Head of caudate nucleus (tissue), 42 donors: Measurements from ENCODE around the gene SLC39A13.

ENCODE experiments used
- DNase-seq, 42 donors: peaks; one replicate each; pipeline versions ENCODE4 v3.0.0 to v3.0.0-alpha.2; 2020 to 2021; ENCODE audit warnings: mixed read lengths in 7 of 42
- intact Hi-C: fragments of 100-400 bp; cut with DNase I; formaldehyde crosslinking; loops from one replicate; pipeline ENCODE4 v1.15.0; 2022

Gene SLC39A13

DNA sequence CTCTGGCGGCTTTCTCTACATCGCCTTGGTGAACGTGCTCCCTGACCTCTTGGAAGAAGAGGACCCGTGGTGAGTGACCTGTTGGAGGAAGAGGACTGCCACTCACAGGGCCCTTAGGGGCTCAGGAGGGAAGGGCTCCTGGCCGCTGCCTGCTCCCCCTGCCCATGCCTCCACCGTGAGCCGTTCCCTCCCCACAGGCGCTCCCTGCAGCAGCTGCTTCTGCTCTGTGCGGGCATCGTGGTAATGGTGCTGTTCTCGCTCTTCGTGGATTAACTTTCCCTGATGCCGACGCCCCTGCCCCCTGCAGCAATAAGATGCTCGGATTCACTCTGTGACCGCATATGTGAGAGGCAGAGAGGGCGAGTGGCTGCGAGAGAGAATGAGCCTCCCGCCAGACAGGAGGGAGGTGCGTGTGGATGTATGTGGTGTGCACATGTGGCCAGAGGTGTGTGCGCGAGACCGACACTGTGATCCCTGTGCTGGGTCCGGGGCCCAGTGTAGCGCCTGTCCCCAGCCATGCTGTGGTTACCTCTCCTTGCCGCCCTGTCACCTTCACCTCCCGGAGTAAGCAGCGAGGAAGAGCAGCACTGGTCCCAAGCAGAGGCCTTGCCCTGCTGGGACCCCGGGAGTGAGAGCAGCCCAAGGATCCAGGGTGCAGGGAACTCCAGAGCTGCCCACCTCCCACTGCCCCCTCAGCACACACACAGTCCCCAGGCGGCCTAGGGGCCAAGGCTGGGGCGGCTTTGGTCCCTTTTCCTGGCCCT, 6.9 kb downstream of the SLC39A13 start:
- no peak for DNase-seq
- intact Hi-C loops: no loop called here

DNA sequence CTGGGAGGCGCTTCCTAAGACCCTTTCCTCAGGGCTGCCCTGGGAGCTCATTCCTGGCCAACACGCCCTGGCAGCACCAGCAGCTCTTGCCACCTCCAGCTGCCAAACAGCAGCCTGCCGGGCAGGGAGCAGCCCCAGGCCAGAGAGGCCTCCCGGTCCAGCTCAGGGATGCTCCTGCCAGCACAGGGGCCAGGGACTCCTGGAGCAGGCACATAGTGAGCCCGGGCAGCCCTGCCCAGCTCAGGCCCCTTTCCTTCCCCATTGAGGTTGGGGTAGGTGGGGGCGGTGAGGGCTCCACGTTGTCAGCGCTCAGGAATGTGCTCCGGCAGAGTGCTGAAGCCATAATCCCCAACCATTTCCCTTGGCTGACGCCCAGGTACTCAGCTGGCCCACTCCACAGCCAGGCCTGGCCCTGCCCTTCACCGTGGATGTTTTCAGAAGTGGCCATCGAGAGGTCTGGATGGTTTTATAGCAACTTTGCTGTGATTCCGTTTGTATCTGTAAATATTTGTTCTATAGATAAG, 7.6 kb downstream of the SLC39A13 start:
- DNase-seq: peak in 1 of 42 donors; percentile 55
- intact Hi-C loops: no loop called here

DNA sequence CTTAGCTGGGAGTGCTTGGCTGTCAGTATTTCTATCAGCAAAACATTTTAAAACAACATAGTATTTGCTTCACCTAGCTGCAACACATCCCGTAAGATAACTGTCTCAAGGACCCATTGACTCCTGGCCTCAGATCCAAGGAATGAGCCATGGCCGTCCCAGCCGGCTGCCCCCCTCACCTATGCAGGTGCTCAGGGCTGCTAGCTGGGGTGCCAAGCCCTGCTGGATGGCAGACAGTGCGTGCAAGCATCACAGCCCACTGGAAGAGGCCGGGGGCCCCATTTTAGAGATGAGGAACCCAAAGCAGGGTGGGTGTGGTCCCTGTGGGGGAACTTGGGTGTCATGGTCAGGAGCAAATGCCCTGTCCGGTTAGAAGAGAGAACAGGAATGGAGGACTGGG, 9.3 kb downstream of the SLC39A13 start:
- intact Hi-C loops: no loop called here
- no peak for DNase-seq

DNA sequence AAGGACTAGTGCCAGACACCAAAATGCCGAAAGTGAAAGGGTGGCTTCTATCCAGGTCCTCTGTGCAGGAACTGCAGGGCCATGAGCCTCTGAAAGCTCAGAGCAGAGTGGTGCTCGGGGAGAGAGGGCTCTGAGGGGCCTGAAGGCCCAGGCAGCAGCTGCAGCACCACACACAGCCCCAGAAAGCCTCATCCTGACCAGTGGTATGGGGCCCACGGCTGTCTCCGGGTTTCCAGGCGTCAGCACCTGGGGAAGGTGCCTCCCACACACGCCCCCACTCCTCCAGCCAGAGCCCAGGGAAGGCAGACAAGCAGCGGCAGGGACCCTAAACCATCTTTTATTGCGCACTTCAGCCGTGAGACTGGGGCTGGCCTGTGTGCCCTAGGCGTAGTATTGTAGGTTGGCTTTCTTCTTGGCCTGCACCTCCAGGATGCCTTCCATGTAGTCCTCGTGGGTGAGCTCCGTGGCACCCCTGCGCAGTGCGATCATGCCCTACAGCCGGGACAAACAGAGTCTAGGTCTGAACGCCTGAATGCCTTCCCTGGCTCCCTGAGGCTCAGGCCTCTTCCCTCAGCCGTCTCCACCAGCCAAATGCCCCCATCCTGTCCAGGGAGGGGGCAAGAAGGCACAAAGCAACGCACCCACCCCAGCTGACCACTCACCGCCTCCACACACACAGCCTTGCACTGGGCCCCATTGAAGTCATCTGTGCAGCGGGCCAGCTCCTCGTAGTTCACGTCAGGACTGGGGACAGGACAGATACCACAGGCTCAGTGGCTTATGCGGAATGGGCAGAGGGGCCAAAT, 10.3 kb downstream of the SLC39A13 start:
- DNase-seq: no peak
- intact Hi-C loops: no loop called here

DNA sequence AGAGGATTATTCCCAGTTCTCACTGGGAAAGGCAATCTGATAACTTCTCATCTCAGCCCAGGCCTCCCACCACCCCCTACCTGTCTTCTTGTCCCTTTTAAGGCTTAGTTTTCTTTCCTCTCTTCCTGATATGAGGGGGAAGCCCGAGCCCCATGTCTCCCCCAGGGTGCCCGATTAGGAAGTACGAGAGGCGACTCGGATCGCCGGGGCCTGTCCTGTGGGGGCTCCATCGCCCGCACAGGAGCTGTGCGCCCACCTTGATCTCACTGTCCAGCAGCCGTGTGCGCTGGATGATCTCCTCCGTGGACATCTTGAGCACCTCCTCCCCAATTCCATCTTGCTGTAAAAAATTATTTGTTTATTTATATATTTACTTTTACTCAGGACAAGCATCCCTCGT, 17.2 kb downstream of the SLC39A13 start:
- intact Hi-C loops: loop anchor here (1.0 to 2.0 kb wide), 2 partner anchors 17 to 127 kb away; partner anchors contain the start of genes CELF1 and SLC39A13

DNA sequence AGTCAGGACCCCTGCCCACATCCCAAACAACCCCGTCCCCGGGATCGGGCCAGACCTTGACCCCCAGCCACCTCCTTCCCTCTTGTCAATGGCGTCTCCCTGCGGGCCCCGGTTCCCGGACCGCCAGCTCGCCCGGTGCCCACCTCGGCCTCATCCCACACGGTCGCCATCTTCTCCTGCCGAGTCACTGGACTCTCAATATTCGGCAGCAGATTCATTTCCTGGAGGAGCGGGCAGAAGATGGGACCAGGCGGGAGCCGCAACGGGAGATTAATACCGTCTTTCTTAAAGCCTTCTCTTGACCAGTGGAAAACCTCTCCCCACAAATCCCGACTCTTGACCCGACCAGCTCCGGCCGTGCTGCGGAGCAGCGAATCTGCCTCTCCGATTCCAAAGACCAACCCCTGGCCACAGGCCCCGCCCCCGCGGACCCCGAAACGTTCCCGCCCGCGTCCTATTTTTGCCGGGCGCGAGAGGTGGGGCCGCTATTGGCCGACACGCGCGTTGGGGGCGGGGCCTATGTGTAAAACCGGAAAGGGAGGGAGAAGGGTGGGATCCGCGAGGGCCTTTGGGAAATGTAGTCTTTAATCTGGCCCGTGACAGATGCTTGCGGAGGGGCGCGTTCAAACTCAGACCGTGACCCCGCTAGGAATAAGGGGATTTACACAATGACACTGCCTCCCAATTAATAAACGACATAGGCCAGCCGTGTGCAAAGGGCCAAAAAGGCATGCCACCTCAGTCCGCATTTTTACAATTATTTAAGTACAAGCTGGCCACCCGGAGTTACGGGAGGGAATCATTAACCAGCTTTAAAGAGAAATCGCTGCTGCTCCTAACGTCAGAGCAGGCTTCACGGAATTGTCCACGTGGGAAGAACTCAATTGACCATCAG, 17.9 kb downstream of the SLC39A13 start, which contains the start of gene PSMC3:
PSMC3 (minus strand) TSS at position 378 of the 895 bp plus-strand sequence; CDS start at position 218, 160 bp downstream.
- peak; percentile 96 to 100 (median 99) for DNase-seq
- intact Hi-C loops: loop anchor here (1.0 kb wide), 1 partner anchor 18 kb away; the partner anchor contains the start of gene SLC39A13

More for the DNA sequence above, 17.2 kb downstream of the SLC39A13 start:
- no peak for DNase-seq

DNA sequence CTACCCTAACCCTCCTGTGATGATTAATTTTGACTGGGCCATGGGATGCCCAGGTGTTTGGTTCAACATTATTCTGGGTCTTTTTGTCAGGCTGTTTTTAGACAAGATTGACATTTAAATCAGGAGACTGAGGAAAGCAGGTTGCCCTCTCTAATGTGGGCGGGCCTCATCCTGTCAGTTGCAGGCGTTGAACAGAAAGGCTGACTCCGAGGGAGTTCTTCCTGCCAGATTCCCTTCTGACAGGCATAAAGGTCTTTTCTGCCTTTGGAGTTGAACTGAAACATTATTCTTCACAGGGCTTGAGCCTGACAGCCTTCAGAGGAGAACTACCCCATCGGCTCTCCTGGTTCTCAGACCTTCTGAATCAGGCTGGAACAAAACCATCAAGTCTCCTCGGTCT, 22.1 kb downstream of the SLC39A13 start:
- intact Hi-C loops: no loop called here
- DNase-seq: peak in 29 of 42 donors; percentile 32 to 90 (median 63)

DNA sequence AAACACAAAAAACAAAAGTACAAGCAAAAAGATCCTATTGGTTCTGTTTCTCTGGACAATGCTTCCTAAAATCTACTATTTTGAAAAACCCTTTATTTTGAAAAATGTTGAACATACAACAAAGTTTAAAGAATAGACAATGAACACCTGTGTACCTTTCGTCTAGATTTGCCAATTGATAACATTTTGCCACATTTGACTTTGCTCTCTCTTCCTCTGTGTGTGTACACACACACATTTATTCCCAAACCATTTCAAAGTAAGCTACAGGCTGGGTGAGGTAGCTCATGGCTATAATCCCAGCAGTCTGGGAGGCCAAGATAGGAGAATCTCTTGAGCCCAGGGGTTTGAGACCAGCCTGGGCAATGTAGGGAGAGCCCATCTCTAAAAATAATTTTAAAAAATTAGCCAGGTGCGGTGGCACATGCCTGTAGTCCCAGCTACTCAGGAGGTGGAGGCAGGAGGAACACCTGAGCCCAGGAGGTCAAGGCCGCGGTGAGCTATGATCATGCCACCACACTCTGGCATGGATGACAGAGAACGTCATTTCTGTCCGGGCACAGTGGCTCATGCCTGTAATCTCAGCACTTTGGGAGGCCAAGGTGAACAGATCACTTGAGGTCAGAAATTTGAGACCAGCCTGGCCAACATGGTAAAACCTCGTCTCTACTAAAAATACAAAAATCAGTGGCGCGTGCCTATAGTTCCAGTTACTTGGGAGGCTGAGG, 23.1 kb downstream of the SLC39A13 start:
- DNase-seq: no peak

DNA sequence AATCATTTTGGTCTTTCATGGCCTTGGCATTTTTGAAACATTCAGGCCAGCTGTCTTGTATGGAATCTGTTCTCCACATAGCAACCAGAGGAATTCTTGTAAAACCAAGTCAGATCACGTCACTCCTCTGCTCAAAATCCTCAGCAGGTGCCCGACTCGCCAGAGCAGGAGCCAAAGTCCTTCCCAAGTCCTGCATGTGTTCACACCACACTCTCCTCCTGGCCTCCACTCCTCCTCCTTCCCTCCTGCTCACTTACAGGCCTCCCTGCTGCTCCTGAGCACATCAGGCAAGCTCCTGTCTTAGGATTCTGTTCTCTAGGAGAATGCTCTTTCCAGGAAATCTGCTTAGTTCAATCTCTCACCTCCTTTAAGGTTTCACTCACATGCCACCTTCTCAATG, 24.8 kb downstream of the SLC39A13 start:
- DNase-seq: no peak

More for the DNA sequence above, 23.1 kb downstream of the SLC39A13 start:
- intact Hi-C loops: no loop called here

DNA sequence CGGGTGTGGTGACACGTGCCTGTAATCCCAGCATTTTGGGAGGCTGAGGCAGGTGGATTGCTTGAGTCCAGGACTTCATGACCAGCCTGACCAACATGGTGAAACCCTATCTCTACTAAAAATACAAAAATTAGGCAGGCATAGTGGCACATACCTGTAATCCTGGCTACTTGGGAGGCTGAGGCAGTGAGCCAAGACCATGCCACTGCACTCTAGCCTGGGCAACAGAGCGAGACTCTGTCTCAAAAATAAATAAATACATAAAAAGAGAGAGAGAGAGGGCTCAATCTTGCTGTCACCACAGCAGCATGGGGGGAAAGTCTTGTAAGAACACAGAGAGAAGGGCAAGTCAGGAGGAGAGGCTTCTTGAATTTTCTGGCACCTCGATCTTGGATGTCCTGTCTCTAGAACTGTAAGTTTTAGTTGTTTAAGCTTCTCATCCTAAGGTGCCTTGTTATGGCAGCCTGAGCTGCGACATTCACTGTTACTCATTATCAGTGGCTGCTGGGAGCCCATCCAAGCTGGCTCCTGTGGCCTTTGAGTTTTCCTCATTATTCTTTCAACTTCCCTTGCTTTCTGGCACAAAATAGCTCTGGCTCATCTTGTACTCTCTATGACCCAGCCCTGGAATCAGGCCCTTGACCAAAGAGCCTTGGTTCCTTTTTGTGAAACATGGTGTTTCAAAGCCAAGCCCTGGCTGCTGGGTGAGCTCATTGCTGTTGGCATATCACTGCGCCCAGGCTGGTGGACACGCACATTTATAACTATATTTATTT, 25.8 kb downstream of the SLC39A13 start:
- intact Hi-C loops: no loop called here
- peak in 7 of 42 donors; percentile 26 to 68 (median 36) for DNase-seq

More for the DNA sequence above, 24.8 kb downstream of the SLC39A13 start:
- intact Hi-C loops: no loop called here

DNA sequence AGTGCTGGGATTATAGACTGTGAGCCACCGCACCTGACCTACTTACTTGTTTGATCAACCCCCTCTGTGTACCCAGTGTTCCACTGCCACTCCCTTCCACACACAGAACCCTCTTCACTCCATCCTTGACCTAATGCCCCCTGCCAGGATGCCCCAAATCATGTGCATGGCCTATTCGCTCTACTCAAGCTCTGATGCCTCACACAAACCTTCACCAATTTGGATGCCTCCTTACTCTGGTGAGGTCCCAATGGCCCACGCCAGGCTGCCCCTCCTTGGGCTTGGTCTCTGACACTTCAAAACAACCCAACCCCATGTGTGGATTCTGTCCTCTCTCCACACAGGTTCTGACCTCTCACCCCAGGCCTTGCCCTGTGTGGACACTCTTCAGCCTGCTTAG, 27.3 kb downstream of the SLC39A13 start:
- intact Hi-C loops: no loop called here
- no peak for DNase-seq

DNA sequence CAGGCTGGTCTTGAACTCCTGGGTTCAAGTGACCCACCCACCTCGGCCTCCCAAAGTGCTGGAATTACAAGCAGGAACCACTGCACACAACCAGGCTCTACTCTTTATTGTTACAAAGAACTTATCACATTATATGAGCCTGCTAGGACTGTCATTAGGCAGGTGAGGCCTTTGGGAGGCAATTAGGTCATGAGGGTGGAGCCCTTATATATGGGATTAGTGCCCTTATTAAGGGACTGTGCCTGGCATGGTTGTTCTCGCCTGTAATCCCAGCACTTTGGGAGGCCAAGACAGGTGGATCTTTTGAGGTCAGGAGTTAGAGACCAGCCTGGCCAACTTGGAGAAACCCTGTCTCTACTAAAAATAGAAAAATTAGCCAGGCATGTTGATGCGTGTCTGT, 28.3 kb downstream of the SLC39A13 start:
- intact Hi-C loops: no loop called here
- DNase-seq: no peak

DNA sequence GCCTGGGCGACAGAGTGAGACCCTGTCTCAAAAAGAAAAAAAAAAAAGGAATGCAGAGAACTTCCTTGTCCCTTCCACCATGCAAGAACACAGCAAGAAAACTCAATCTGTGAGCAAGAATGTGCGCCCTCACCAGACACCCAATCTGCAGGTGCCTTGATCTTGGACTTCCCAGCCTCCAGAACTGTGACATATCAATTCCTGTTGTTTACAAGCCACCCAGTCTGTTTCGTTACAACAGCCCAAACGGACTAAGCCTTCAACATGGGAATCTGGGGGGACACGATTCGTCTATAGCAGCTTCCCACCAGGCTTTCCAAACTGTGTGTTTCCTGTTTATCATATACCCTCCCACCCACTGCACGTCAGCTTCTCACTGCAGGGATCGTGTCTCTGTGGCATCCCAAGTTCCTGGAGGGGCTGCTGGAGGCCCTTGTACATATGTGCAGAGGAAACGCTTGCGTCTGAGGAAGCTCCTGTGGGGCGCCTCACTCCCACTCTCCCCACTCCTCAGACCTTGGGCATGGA, 28.9 kb downstream of the SLC39A13 start:
- no peak for DNase-seq
- intact Hi-C loops: no loop called here

DNA sequence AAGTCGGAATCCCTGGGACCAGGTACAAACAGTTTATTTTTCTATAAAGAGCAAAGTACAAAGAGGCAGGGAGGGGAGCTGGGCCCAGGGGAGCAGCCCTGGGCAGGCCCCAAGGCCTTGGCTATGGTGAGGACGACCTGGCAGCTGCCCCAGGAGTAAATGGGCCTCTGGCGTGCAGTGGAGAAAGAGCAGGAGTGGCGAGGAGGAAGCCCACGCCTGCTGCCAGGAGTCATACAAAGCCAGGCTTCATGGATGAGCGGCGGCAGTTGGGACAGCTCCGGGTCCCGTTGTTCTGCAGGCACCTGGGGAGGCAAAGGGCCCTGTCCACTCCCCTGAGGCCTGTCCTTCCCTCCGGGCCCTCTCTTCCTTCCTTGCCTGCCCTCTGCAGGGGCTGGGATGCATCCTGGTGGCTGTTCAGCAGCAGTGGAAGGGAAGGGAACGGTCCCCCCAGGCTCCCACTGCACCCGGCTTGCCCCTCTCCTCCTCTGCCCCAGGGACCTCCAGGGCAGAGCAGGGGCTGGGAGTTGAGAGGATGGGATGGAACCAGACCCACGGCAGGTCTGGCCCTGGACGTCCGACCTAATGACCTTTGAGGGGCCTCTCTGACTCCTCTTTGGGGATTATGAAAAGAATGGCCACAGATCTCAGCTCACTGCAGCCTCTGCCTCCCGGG, 29.5 kb downstream of the SLC39A13 start:
- peak in 12 of 42 donors; percentile 26 to 62 (median 46) for DNase-seq
- intact Hi-C loops: no loop called here

DNA sequence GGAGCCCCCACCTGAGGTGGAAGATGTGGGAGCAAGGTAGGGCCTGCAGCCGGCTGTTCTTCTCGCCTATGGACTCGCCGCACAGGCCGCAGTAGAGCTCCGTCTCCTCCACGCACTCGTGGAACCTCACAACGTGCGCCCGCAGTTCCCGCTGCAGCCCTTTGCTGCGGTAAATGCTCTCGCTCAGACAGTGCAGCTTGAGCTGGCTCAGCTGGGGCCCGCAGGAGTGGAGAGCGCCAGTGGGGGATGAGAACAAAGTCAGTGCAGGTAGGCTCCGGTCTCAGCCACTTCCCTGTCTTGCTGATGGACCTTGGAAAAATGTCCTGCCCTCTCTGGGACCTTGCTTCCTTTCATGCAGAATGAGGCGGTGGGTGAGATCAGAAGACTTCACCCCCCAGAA, 30.3 kb downstream of the SLC39A13 start:
- DNase-seq: no peak

DNA sequence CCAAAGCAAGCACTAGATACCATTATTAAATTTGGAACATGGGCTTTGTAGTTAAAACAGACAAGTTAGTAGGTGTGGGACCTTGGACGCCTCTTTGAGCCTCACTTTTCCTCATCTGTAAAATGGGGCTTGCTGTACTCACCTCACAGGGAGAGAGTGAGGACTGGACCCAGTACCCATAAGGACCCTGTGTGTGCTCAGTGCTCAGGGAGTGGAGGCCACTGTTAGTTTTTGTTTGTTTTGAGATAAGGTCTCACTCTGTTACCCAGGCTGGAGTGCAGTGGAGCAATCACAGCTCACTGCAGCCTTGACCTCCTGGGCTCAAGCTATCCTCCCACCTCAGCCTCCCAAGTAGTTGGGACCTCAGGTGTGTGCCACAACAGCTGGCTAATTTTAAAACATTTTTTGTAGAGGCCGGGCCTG, 31.7 kb downstream of the SLC39A13 start:
- intact Hi-C loops: no loop called here
- DNase-seq: no peak

More for the DNA sequence above, 30.3 kb downstream of the SLC39A13 start:
- intact Hi-C loops: no loop called here
